ENCODE data around the gene UNC5C.
A peak's percentile ranks its signal among the peaks of the same experiment; 100 is the strongest.

UNC5C gene

DNA sequence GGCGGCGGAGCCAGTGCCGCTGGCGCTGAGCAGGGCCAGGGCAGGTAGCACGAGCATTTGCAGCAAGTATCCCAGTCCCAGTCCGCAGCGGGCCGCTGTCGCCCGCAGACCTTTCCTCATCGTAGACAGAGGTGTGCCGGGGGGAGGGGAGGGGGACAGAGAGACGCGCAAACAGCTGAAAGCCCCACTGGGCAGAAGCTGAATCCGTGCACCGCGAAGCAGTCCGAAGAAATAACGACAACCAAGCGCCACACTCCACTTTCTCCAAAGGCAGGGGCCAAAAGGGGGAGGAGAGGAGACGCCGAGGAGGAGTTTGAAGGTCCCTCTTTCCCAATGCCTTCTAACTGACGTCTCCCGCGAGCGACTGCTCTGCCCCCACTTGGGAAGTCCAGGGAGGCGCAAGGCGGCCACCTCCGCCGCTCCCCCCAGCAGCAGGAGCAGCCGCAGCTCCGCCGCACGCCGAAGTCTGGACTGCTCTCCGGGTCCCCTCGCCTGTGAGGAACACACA, at the start of gene UNC5C:
Gene UNC5C, minus strand, starts transcription at position 236 of the 508 bp plus-strand sequence.
- DNase-seq: no peak

- no peak for DNase-seq
These were observed 47.9 kb upstream of the UNC5C start for GRCh38 chr4:95596676-95597075.

GRCh38 chr4:95594629-95595028, 45.9 kb upstream of the UNC5C start:
- DNase-seq: no peak

DNA sequence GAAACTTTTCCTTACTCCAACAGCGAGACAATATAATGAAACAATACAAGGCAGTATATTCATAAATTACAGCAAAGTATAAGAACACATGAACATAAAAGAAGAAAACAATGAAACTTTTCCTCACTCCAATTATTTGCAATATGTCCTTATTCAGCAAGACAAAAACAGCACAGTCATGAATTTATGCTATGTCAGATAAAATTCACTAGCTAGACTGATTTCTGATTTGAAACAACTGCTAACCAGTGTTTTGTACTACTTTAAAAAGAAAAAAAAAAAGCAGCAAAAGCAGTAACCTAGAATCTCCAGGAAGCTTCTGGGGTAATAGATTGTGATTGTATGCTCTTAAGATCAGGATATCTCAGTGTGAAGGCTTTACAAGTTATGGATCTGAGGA, 45.2 kb upstream of the UNC5C start:
- no peak for DNase-seq

- no peak for DNase-seq
These were observed 42.5 kb upstream of the UNC5C start for GRCh38 chr4:95591278-95591677.

- no peak for DNase-seq
These were observed 41.8 kb upstream of the UNC5C start for GRCh38 chr4:95590615-95591014.

- no peak for DNase-seq
These were observed 36.4 kb upstream of the UNC5C start for GRCh38 chr4:95585016-95585695.

- no peak for DNase-seq
These were observed 31.5 kb upstream of the UNC5C start for GRCh38 chr4:95580226-95580625.

GRCh38 chr4:95572304-95572991, 23.7 kb upstream of the UNC5C start:
- no peak for DNase-seq

GRCh38 chr4:95571577-95571976, 22.8 kb upstream of the UNC5C start:
- no peak for DNase-seq

DNA sequence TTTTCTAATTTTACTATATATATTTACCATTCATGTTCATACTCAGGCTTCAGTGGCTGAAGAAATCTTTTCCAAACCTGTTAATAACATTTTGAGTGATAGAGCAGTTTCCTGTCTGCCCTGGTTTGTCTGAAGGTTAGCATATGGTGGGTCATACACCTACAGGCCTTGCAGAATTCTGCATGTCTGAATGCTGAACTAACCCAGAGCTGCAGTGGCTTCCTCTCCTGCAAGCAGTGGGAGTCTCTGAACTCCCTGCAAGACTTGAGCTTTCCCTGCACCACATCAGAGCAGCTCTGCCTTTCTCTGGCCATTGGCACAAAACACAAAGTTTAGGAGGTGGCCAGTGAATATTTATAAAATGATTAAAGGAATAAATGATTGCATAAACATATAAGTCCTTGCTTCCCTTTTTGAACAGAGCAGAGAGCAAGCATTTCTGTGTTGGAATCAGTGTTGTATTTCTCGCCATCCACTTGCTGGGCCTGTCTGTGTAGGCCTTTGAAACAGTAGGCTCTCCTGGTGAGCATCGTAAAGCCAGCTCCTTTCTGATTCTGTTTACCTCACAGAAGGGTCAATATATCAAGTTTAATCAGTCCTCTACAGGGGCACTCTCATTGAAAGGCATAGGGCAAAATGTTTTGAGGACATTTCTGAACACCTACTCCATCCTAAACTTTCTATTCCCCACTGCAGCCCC, 15.0 kb upstream of the UNC5C start:
- no peak for DNase-seq

DNA sequence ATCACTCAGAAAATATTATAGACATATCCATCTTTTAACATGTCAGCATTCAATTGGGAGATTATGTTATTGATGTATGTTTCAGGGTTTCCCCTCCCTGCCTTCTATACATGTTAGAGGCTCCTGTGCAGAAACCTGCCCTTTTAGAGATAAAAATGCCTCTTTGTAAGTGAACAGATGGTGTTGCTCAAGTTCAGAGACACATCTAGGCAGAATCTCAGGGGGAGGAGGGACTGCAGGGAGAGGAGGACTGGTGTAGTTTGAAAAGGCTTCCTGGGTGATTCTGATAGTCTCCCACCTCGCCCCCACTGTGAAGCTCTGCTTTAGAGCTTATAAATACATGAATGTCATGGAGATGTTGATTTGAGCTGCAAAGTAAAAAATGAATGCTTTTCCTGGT, 12.0 kb upstream of the UNC5C start:
- no peak for DNase-seq

- DNase-seq: no peak
These were observed 7.6 kb upstream of the UNC5C start for GRCh38 chr4:95556207-95556859.

DNA sequence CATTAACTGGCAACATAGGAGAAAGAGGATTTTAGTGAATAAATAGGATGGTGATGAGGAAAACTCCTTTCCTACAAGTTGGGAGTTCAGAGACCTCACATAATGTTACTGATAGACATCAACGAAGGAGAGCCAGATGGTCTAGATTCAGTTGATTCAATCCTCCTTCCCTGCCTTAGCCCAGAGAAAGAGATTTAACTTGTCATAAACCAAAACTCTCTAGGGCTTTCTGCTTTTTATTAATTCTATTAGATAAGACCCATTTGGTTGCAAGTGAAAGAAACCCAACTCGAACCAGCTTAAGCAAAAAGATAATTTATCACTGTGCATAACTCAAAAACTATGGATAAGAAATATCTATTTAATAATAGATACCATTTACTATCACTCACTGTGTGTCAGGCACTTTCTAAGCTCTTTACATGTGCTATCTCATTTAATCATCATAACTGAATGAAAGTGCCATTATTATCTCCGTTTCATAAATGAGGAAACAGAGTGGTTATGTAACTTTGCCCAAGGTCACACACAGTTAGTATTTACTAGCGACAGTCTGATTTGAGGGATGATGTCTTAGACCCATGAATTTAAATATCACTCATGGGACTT, 4.3 kb upstream of the UNC5C start:
- no peak for DNase-seq

- DNase-seq: no peak
These were observed 2.9 kb upstream of the UNC5C start for GRCh38 chr4:95551653-95552052.

- no peak for DNase-seq
These were observed 1.6 kb upstream of the UNC5C start for GRCh38 chr4:95550115-95550987.

DNA sequence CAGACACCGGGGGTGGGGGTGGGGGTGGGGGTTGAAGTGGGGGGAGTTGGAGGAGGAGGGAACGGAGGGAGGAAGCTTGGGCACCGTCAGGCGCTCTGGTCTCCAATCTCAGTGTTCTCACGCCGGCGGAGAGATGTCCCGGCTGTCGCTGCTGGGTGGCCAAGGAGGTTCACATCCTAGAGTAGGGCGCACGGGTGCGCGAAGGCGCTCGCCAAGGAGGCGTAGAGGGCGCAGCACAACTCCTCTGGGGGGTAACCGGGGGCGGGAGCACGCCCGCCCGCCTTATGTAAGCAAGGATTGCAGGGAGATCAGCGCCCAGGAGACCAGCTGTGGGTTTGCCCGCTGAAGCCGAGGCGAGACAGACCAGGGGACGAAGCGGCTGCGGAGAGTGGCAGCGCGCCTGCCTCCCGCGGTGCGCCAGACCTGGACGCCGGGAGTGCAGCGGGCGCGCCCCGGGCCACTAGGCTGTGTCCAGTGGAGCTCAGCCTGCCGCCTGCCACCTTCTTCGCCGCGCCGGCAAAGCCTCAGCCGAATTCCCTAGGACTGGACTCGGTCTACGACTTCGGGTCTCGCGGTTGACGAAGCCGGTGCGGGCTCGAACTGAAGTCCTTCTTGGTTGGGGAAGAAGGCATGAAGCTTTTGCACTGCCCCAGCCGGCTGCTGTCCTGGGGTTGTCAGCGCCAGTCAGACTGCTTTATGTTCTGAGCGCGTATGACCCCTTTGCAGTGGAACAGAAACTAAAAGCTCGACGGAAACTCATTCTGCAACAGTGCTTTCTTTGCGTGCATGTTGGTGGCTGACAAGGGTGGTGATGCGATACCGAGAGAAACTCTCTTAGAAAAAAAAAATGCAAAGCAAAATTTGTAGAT, 707 bp upstream of the UNC5C start:
- DNase-seq: peak in 1 of 2 donors; percentile 4

DNA sequence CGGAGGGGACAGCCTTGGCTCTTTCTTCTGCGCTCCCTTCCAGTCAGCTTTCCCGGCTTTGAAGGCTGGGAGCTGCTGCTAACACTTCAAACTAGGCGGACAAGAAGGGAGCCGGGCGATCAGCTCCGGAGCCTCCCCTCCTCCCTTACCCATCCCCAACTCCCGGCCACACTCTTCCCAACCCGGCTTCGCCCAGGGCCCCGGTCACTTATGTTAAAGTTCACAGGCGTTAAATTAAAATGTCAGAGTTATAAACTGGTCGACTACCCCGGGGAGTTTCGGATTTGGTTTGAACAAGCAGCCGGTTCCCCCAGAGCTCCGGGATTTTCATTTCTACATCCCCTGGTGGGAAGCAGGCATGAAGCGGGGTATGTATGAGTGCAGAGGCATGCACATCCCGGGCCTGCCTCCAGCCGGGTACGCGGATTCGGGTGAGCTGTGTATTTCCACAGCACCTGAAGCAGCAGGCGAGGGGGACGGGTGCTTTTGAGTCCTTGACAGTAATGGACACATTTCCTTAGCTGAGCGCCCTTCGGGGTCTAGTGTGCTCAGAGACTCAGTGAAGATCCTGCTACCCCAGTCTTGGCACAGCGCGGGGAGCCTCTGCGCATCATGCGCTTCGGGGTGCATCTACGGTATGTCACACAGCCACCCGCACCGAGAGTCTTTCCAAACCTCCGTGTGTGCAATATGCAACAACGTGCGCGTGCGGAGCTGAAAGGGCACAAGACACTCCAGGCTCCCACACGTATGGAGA, 880 bp downstream of the UNC5C start:
- DNase-seq: no peak

DNA sequence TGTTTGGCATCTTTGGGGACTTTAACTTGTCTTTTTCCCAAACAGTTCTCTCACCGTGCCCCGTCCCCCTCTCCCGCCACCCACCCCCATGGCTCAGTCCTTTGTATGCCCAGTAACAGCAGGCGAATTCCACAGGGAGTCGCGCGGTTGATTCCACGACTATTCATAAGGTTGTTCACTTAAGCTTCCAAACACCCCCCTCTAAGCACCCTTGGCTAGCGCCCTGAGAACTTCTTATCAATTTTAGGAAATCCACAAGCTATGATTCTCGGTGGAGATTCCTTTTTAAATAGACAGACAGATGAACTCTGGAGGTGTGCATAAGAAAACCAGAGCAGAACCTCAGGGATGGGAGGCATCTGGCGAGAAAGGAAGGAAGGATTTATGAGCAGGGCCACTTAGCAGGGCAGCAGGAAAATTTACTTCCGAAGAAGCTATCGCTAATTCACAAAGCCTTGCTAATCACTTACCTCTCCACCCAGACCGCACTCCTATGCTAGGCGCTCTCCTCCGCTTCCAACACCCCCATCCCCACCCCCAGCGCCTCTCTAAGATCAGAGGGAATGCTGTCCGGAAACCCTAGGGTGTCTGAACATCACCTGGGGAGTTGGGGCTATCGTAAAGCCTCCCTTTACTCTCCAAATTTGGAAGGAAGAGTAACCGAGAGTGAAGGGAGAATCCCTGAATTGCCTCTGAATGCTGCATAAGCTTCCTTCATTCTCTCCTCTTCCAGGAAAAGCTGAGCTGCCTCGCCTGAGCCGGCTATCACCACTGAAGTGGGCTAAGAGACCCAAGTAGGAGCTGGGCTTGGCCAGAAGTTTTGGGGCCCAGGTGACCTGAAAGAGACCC, 1.7 kb downstream of the UNC5C start:
- no peak for DNase-seq

All from stimulated activated CD4-positive, alpha-beta T cell treated with anti-CD3 and anti-CD28 coated beads, Interleukin-2, amount 100 ng/mL, for 48 hours (primary cell).